ENCODE results near the gene SEPTIN14.
"Not testable (repeated sequence)": the region's sequence is repeated elsewhere in the genome, so short reads cannot be mapped to it uniquely, and the experiment has no call there.

The SEPTIN14 gene

DNA sequence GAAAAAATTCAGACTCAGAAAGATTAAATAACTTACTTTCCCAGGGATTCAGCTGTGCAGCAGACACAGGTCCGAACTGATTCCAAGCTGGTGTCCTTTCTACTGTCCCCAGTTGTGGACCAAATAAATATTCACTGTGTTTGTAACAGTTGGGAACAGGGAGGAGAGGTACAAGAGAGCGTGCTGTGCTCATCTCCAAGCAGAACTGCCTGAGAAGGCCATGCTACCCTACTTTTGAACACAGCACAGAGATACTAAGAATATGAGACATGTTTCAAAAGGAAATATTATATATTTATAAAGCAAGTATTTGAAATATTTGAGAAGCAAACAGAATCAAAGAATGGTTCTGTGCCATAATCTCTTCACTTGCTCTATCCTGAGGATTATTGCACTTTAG lies at the start of gene SEPTIN14:
TSS of gene SEPTIN14 (minus strand) at position 101 of the 400 bp plus-strand sequence. CDS start 756 bp downstream, outside the sequence.
- H3K9me3 ChIP-seq (ENCODE audit: severe bottlenecking); H3K4me1 ChIP-seq (ENCODE audit: insufficient read depth, poor library complexity, severe bottlenecking); H3K4me3 ChIP-seq (ENCODE audit: severe bottlenecking); DNase-seq (ENCODE audit: low spot score); H3K27ac ChIP-seq (ENCODE audit: poor library complexity, severe bottlenecking); H3K27me3 ChIP-seq (ENCODE audit: insufficient read depth, poor library complexity, severe bottlenecking); H3K36me3 ChIP-seq (ENCODE audit: low read depth); ATAC-seq (ENCODE audit: low read depth): not testable (repeated sequence)

DNA sequence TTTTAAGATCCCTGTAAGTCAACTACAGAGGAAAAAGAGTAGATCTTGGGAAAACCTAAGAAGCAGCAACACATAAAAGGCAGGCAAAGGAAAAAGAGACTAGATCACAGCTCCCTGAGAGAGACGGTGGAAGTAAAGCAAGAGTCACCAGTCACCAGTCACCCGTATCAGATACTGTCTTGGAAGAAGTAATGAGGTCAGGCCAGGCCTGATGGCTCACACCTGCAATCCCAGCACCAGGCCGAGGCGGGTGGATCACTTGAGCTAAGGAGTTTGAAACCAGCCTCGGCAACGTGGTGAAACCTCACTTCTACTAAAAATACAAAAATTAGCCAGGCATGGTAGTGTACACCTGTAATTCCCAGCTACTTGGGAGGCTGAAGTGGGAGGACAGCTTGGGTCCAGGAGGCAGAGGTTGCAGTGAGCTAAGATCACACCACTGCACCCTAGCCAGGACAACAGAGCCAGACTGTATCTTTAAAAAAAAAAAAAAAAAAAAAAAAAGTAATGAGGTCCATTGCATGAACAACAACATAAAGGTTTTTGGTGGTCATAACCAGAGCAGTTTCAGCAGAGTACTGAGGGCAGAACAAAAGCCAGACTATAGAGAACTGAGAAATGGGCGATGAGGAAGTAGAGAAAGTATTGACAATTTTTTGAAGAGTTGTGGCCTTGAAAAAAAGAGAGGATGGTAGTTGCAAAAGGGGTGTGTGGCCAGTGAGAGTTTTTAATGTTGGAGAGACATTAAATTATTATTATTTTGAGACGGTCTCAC lies 41.6 kb upstream of the SEPTIN14 start:
- no peaks in the 10 kb centered on the region for H3K9me3 ChIP-seq (ENCODE audit: severe bottlenecking)
- ATAC-seq (ENCODE audit: low read depth) (no peak), DNase-seq (ENCODE audit: low spot score) (no peak)
- H3K27me3 ChIP-seq (ENCODE audit: insufficient read depth, poor library complexity, severe bottlenecking): no peaks in the 10 kb centered on the region
- no peaks in the 10 kb centered on the region for H3K4me1 ChIP-seq (ENCODE audit: insufficient read depth, poor library complexity, severe bottlenecking)
- TF ChIP-seq, protein P1, sequence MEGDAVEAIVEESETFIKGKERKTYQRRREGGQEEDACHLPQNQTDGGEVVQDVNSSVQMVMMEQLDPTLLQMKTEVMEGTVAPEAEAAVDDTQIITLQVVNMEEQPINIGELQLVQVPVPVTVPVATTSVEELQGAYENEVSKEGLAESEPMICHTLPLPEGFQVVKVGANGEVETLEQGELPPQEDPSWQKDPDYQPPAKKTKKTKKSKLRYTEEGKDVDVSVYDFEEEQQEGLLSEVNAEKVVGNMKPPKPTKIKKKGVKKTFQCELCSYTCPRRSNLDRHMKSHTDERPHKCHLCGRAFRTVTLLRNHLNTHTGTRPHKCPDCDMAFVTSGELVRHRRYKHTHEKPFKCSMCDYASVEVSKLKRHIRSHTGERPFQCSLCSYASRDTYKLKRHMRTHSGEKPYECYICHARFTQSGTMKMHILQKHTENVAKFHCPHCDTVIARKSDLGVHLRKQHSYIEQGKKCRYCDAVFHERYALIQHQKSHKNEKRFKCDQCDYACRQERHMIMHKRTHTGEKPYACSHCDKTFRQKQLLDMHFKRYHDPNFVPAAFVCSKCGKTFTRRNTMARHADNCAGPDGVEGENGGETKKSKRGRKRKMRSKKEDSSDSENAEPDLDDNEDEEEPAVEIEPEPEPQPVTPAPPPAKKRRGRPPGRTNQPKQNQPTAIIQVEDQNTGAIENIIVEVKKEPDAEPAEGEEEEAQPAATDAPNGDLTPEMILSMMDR (IDR thresholded peaks at IDR 0.05; ENCODE audit: poor library complexity, severe bottlenecking): no peak
- H3K4me3 ChIP-seq (ENCODE audit: severe bottlenecking): no peak overlapping the region
- no peak overlapping the region for H3K27ac ChIP-seq (ENCODE audit: poor library complexity, severe bottlenecking)
- H3K36me3 ChIP-seq (ENCODE audit: low read depth): no peaks in the 10 kb centered on the region

DNA sequence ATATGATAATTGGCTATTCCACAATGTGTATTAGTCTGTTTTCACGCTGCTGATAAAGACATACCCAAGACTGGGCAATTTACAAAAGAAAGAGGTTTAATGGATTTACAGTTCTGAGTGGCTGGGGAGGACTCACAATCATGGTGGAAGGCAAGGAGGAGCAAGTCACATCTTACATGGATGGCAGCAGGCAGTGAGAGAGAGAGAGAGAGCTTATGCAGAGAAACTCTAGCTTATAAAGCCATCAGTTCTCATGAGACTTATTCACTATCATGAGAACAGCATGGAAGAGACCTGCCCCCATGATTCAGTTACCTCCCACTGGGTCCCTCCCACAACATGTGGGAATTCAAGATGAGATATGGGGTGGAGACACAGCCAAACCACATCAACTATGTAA lies 38.5 kb upstream of the SEPTIN14 start:
- H3K9me3 ChIP-seq (ENCODE audit: severe bottlenecking); H3K36me3 ChIP-seq (ENCODE audit: low read depth); DNase-seq (ENCODE audit: low spot score); H3K27me3 ChIP-seq (ENCODE audit: insufficient read depth, poor library complexity, severe bottlenecking); ATAC-seq (ENCODE audit: low read depth); H3K4me3 ChIP-seq (ENCODE audit: severe bottlenecking); H3K4me1 ChIP-seq (ENCODE audit: insufficient read depth, poor library complexity, severe bottlenecking); H3K27ac ChIP-seq (ENCODE audit: poor library complexity, severe bottlenecking): not testable (repeated sequence)

DNA sequence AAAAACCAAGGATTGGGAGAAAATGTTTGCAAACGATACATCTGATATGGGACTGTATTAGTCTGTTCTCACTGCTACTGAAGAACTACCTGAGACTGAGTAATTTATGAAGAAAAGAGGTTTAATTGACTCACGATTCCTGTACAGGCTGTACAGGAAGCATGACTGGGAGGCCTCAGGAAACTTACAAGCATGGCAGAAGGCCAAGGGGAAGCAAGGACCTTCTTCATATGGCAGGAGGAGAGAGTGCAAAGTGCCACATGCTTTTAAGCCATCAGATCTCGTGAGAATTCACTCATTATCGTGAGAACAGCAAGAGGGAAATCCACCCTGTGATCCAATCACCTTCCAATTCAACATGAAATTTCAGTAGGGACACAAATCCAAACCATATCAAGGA lies 35.7 kb upstream of the SEPTIN14 start:
- no peak for DNase-seq (ENCODE audit: low spot score)
- Histone ChIP-seq H3K27ac (ENCODE audit: poor library complexity, severe bottlenecking) (no peak overlapping the region), H3K36me3 (ENCODE audit: low read depth) (no peaks in the 10 kb centered on the region), H3K4me3 (ENCODE audit: severe bottlenecking) (no peak overlapping the region), H3K27me3 (ENCODE audit: insufficient read depth, poor library complexity, severe bottlenecking) (no peaks in the 10 kb centered on the region), H3K9me3 (ENCODE audit: severe bottlenecking) (no peaks in the 10 kb centered on the region), H3K4me1 (ENCODE audit: insufficient read depth, poor library complexity, severe bottlenecking) (no peaks in the 10 kb centered on the region)
- ATAC-seq (ENCODE audit: low read depth): no peak
- TF ChIP-seq, protein P1 (IDR thresholded peaks at IDR 0.05; ENCODE audit: poor library complexity, severe bottlenecking): no peak

DNA sequence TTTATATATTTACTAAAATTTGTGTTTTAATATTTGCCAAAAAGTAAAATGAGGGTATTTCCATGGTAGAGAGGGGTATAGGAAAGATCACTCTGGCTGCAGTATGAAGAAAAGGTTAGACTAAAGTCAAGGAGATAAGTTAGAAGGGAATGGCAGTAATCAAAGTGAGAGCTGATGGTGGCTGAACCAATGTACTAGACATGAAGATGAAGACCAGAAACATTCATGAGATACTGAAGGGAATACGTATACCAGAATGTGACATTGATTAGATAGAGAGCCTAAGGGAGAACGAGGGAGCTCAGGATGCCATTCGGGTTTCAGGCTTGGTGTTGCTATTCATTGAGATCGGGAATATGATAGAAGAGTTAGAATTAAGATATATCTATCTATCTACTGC lies 32.5 kb upstream of the SEPTIN14 start:
- H3K4me1 ChIP-seq (ENCODE audit: insufficient read depth, poor library complexity, severe bottlenecking): no peaks in the 10 kb centered on the region
- H3K4me3 ChIP-seq (ENCODE audit: severe bottlenecking): no peak overlapping the region
- no peaks in the 10 kb centered on the region for H3K27me3 ChIP-seq (ENCODE audit: insufficient read depth, poor library complexity, severe bottlenecking)
- DNase-seq (ENCODE audit: low spot score) (no peak), ATAC-seq (ENCODE audit: low read depth) (no peak)
- H3K9me3 ChIP-seq (ENCODE audit: severe bottlenecking): no peaks in the 10 kb centered on the region
- no peak overlapping the region for H3K27ac ChIP-seq (ENCODE audit: poor library complexity, severe bottlenecking)
- TF ChIP-seq, protein P1 (IDR thresholded peaks at IDR 0.05; ENCODE audit: poor library complexity, severe bottlenecking): no peak
- H3K36me3 ChIP-seq (ENCODE audit: low read depth): 0 out of 2 replicates have a peak, but pooled peaks cover under 1% of the 10 kb centered on the region

DNA sequence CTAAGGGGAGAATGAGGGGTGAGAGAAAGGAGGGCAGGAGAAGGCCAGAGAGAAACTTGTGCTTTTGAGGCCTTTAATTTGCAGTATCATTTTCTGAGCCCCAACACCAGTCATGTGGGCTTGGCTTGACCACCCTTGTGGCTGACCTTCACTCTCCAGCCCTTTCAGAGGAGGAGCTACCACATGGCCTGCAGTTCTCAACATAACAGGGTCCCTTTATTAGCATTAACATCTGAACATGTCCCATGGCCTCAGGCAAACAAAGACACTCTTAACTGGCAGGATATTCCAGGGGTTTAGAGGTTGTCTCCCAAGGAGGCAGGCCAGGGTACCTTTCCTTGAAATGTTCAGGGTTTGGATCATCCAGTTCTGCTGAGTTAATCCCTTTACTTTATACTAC lies 31.4 kb upstream of the SEPTIN14 start:
- Histone ChIP-seq H3K27ac (ENCODE audit: poor library complexity, severe bottlenecking) (no peak overlapping the region), H3K27me3 (ENCODE audit: insufficient read depth, poor library complexity, severe bottlenecking) (no peaks in the 10 kb centered on the region), H3K36me3 (ENCODE audit: low read depth) (0 out of 2 replicates have a peak, but pooled peaks cover 4% of the 10 kb centered on the region), H3K4me3 (ENCODE audit: severe bottlenecking) (no peak overlapping the region), H3K4me1 (ENCODE audit: insufficient read depth, poor library complexity, severe bottlenecking) (no peaks in the 10 kb centered on the region), H3K9me3 (ENCODE audit: severe bottlenecking) (no peaks in the 10 kb centered on the region)
- TF ChIP-seq, protein P1 (IDR thresholded peaks at IDR 0.05; ENCODE audit: poor library complexity, severe bottlenecking): no peak
- DNase-seq (ENCODE audit: low spot score) (no peak), ATAC-seq (ENCODE audit: low read depth) (no peak)

DNA sequence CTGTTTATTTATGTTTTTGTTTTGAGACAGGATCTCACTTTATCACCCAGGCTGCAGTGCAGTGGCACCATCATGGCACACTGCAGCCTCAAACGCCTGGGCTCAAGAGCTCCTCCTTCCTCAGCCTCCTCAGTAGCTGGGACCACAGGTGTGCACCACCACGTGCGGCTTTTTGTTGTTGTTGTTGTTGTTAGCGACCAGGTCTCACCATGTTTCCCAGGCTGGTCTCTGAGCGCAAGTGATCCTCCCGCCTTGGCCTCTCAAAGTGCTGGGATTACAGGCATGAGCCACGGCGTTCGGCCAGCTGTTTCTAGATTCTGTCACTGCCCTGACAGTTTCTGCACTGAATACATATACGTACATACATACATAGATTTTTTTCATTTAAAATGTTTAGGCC lies 25.8 kb upstream of the SEPTIN14 start:
- H3K9me3 ChIP-seq (ENCODE audit: severe bottlenecking); DNase-seq (ENCODE audit: low spot score); H3K4me1 ChIP-seq (ENCODE audit: insufficient read depth, poor library complexity, severe bottlenecking); ATAC-seq (ENCODE audit: low read depth); H3K27me3 ChIP-seq (ENCODE audit: insufficient read depth, poor library complexity, severe bottlenecking); H3K36me3 ChIP-seq (ENCODE audit: low read depth); H3K27ac ChIP-seq (ENCODE audit: poor library complexity, severe bottlenecking): not testable (repeated sequence)
- H3K4me3 ChIP-seq (ENCODE audit: severe bottlenecking): peak overlapping the region; percentile 56
